Hepatocyte (in vitro differentiated cells): Measurements from ENCODE around the gene RNF212B.

ENCODE experiments used
- CTCF ChIP-seq: fragments of 200-600 bp; sonication (generic); IDR thresholded peaks from 2 replicates; pipeline ENCODE4 v1.5.1; 2016; ENCODE audit warnings: antibody characterized with exemption, mild to moderate bottlenecking; ENCODE audit not compliant: poor library complexity
- EZH2 ChIP-seq: fragments of 200-600 bp; sonication (generic); IDR thresholded peaks from 2 replicates; pipeline ENCODE4 v1.6.1; 2016; ENCODE audit warnings: antibody characterized with exemption, mild to moderate bottlenecking, borderline replicate concordance

GRCh38 chr14:23307146-23307530 is 69.4 kb downstream of the RNF212B start:
- TF ChIP-seq CTCF, result no peak
- no peak for TF ChIP-seq EZH2
